GM18867 (cell line): ENCODE data around the gene DPH7.
"Not testable (repeated sequence)": the region's sequence is repeated elsewhere in the genome, so short reads cannot be mapped to it uniquely, and the experiment has no call there.

Experiments used
- ATAC-seq: cut with Tn5 transposase; IDR thresholded peaks from one replicate; pipeline ENCODE4 v1.9.1; 2021; ENCODE audit warnings: mild to moderate bottlenecking, moderate library complexity; ENCODE audit not compliant: unreplicated experiment

DPH7 gene

GRCh38 chr9:137521405-137521985, 57.2 kb downstream of the DPH7 start:
- no peak for ATAC-seq

GRCh38 chr9:137520614-137521404, 57.9 kb downstream of the DPH7 start:
- no peak for ATAC-seq

- ATAC-seq, result no peak
Measured at GRCh38 chr9:137519553-137519952, 59.2 kb downstream of the DPH7 start.

- ATAC-seq, result not testable (repeated sequence)
Measured at GRCh38 chr9:137518661-137519459, 59.9 kb downstream of the DPH7 start.

GRCh38 chr9:137516144-137516917, 62.4 kb downstream of the DPH7 start:
- no peak for ATAC-seq

- ATAC-seq, result no peak
Measured at GRCh38 chr9:137515338-137515724, 63.4 kb downstream of the DPH7 start.

- ATAC-seq, result no peak
Measured at GRCh38 chr9:137514691-137515337, 63.9 kb downstream of the DPH7 start.

GRCh38 chr9:137513801-137514570, 64.7 kb downstream of the DPH7 start:
- ATAC-seq, result not testable (repeated sequence)

GRCh38 chr9:137513136-137513535, 65.6 kb downstream of the DPH7 start:
- ATAC-seq, result not testable (repeated sequence)

- no peak for ATAC-seq
Measured at GRCh38 chr9:137511758-137512463, 66.8 kb downstream of the DPH7 start.

- ATAC-seq, result not testable (repeated sequence)
Measured at GRCh38 chr9:137511126-137511525, 67.6 kb downstream of the DPH7 start.

GRCh38 chr9:137509198-137509597, 69.5 kb downstream of the DPH7 start:
- no peak for ATAC-seq

- no peak for ATAC-seq
Measured at GRCh38 chr9:137506702-137507171, 72.0 kb downstream of the DPH7 start.

GRCh38 chr9:137506274-137506673, 72.5 kb downstream of the DPH7 start:
- no peak for ATAC-seq

- ATAC-seq, result no peak
Measured at GRCh38 chr9:137505421-137506140, 73.1 kb downstream of the DPH7 start.
